Bone marrow (tissue), 2 donors: ENCODE results near the gene TRIM38.
A peak's percentile ranks its signal among the peaks of the same experiment; 100 is the strongest.
"Not testable (repeated sequence)": the region's sequence is repeated elsewhere in the genome, so short reads cannot be mapped to it uniquely, and the experiment has no call there.

Experiments
- DNase-seq, 2 donors: peaks; one replicate each; lab custom pipeline; 2025; lab: John Stamatoyannopoulos, UW

Gene TRIM38

DNA sequence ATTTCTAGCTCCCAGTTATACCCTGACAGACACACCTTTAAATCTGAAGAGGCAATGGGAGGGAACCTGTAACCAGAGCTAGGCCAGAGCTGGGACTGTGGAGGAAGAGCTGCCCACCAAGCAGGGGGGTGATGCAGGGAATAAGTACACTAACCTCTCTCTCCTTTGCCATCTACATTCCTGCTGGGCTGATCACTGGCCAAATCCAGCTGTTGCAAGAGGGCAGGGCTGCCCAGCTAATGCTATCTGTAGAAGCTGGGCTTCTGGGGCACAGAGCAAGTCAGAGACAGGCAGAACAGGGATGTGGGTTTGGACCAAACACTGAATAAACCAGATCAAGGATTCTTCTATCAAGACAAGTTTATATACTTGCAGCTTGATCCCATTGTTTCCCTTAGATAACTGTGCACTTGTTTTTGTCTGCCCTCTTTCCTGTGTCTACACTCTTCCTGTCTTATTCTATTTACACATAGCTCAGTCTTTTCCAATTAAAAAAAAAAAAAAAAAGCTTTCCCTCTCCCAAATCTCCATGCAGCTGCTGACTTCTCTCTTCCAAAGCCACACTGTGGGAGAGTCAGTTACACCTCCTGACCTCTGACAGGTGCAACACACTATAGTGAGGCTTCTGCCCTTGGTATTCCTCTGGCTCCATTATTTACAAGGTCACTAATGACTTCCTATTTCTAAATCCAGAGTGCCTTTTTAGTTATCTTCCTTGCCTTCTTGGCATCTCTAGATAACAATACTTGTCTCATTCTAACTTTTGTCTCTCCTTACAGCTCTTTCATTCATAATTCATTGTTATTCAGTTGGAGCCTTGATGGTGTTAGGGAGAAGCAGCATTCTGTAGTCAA, 43.7 kb downstream of the TRIM38 start:
- DNase-seq, result no peak

DNA sequence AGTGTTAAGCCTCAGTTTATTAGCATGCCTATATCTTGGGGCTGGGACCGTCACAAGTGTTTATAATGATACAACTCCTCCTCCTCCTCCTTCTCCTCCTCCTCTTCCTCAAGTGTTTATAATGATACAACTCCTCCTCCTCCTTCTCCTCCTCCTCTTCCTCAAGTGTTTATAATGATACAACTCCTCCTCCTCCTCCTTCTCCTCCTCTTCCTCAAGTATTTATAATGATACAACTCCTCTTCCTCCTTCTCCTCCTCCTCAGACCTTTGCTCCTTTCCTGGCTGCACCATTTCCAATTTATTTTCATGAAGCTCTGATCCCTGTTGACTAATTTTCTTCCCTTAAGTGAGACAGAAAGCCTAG, 44.3 kb downstream of the TRIM38 start:
- DNase-seq, result not testable (repeated sequence)

DNA sequence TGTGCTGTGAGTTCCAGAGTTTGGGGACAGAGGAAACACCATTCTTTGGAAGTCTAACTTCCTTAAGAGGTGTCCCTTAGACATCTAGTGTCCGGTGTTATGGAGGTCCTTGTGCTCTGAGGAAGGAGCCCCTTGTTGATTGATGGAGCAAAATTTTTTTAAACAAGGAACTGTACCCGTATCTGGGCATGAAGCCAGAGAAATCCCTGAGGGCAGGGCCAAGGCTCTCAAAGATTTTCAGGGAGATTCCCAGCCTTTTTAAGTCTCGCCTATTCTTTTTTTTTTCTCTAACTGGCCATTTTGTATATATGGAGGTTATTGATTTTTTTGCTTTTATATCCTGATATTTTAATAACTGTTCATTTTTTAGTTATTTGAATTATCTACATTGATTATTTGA, 45.9 kb downstream of the TRIM38 start:
- DNase-seq, result no peak

DNA sequence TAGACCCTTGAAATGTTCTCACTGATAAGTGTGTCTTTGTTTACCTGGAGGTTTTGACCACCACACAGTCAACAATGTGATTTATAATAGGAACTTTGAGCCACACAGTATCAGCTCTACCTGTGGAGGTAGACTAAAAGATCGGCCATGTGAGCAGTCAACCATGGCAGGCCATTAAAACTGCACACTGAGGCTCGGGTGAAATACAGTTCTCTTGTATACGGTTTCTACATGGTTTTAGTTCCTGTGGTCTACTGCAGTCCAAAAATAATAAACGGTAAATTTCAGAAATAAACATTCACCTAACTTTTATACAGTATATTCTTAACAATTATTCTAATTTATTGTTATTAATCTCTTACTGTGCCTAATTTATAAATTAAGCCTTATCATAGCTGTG, 47.2 kb downstream of the TRIM38 start:
- no peak for DNase-seq

DNA sequence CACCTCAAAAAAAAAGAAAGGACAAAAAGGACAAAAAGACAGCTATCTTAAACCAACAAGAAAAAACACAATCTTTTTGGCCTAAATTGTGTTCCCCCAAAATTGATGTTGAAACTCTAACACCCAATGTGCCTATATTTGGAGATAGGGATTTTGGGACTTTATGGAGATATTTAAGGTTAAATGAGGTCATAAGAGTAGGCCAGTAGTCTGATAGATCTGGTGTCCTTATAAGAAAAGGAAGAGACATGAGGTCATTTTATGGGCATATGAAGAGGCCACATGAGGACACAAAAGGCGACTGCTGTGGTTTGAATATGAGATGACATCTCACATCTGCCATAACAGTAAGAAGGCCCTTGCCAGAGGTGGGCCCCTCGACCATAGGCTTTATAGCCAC, 49.5 kb downstream of the TRIM38 start:
- DNase-seq, result no peak

DNA sequence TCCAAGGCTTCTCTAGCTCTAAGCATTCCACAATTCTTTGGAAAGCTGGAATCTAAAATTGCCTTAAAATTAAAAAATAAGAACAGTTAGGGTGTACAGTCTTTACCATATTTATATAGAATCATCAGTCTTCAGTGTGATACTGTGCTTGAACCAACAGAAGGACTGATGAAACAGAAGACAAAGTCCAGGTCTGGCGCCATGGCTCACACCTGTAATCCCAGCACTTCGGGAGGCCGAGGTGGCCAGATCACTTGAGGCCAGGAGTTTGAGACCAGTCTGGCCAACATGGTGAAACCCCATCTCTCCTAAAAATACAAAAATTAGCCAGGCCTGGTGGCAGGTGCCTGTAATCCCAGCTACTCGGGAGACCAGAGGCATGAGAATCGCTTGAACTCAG, 51.8 kb downstream of the TRIM38 start:
- not testable (repeated sequence) for DNase-seq

GRCh38 chr6:26016245-26016962, 53.8 kb downstream of the TRIM38 start:
- no peak for DNase-seq

DNA sequence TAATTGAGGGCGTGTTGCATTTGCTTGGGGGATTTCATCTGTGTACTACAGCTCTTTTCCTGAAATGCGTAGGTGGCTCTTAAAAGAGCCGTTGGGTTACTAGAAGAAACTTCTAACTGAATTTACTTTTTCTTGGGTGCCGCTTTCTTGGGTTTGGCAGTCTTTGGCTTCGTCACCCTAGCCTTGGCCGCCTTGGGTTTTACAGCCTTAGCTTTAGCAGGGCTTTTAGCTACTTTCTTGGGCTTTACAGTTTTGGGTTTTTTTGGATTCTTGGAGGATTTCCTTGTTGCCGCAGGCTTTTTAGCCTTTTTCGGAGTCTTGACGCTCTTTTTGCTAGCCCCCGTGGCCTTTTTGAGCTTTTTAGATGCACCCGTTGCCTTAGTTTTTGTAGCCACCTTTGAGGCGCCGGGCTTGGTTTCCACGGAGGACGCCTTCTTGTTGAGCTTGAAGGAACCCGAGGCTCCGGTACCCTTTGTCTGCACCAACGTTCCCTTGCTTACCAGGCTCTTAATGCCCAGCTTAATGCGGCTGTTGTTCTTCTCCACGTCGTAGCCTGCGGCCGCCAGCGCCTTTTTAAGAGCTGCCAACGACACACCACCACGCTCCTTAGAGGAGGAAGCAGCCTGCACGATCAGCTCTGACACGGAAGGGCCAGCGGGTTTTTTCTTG, 54.5 kb downstream of the TRIM38 start:
- no peak for DNase-seq

DNA sequence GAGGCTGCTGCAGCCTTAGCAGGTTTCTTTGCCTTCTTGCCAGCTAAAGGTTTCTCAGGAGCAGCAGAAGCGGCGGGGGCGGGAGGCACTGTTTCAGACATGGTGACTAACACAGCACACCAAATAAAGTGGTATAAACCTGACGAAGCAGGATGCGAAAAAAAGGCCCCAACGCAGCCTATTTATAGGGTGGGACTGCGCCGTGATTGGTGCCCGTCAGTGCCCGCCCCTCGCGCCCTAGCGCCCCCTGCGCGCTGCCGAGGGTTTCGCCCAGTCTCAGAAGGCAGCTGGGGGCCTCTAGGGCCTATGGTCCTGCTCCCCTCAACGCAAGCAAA, 55.0 kb downstream of the TRIM38 start:
- peak; percentile 16 to 81 for DNase-seq

- no peak for DNase-seq
These were observed 56.7 kb downstream of the TRIM38 start for GRCh38 chr6:26019261-26019830.

- DNase-seq, result no peak
These were observed 57.3 kb downstream of the TRIM38 start for GRCh38 chr6:26019967-26020328.

GRCh38 chr6:26020329-26021000, 57.9 kb downstream of the TRIM38 start:
- DNase-seq, result peak; percentile 77 to 91

DNA sequence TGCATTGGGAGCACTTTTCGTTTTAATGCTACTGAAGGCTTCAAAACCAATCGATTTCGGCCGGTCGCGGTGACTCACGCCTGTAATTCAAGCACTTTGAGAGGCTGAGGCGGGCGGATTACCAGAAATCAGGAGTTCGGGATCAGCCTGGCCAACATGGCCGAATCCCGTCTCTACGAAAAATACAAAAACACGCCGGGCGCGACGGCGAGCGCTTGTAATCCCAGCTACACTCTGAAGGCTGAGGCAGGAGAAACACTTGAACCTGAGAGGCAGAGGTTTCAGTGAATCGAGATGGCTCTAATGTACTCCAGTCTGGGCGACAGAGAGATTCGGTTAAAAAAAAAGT, 58.4 kb downstream of the TRIM38 start:
- peak; percentile 77 to 83 for DNase-seq

- DNase-seq, result peak; percentile 60 to 83
These were observed 58.9 kb downstream of the TRIM38 start for GRCh38 chr6:26021350-26022131.

- peak in 1 of 2 donors; percentile 71 for DNase-seq
These were observed 59.5 kb downstream of the TRIM38 start for GRCh38 chr6:26022132-26022472.

- no peak for DNase-seq
These were observed 60.1 kb downstream of the TRIM38 start for GRCh38 chr6:26022737-26023136.

DNA sequence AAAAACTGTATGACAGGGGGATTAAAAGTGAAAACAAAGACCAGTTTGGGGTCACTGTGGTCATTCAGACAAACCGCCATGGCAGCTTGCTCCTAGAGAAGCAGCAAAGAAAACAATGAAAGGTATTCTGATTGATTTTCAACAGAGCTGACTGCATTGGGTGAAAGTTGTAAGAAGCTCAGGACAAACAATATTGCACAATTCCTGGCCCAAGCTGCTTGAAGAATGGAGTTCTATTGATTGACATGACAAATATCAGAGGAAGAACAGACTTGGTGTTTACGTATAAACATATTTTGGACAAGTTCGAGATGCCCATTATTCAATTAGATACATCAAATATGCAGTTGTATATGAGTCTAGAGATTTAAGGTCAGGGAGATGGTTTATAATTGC, 62.0 kb downstream of the TRIM38 start:
- DNase-seq, result no peak

GRCh38 chr6:26025047-26025893, 62.7 kb downstream of the TRIM38 start:
- DNase-seq, result peak in 1 of 2 donors; percentile 78

DNA sequence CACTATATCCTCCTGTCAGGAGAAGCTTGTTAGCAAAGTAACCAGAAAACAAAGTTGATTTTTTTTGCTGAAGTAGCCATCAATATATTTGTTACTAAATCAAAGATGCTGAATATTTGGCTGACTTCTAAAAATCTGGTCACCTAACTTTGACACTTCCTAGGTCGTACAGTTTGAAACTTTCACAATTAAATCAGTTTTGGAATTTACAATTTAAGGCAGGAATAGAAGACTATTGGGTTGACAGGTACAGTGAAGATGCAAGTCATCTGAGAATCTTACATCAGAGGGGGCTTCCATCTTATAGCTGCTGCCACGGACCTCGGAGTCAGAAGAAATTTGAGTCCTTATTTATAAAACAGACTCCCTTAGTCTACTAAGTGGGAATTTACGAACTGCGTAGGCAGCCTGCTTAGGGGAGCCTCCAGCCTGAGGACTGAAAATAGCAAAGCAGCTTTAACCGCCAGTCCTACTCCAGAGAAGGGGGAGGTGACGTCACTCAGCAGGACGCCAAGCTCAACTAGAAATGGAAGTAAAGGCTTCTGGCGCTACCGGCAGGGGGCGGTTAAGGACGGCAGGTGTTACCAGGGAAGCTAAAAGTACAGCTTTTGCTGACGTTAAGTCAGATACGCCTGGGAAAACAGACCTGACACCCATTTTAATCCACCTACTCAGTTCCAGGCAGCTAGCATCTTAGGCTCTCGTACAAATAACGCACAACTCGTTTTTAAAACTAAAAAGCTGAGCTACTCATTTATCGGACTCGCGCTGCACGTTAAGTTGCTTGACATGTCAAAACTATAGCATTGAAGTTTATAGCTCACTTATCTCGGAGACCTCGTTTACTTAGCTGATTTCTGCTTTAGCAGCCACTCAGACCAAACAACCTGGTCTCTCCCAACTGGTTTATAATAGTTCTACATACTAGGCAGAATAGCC, 63.6 kb downstream of the TRIM38 start:
- DNase-seq, result peak; percentile 46 to 87
